GM04503 (cell line): ENCODE results near the gene IGLL1.
"Not testable (repeated sequence)": the region's sequence is repeated elsewhere in the genome, so short reads cannot be mapped to it uniquely, and the experiment has no call there.

Experiments used
- DNase-seq: peaks from one replicate; pipeline ENCODE4 v3.0.0-alpha.2; 2012; ENCODE audit warnings: low read depth

Gene IGLL1

DNA sequence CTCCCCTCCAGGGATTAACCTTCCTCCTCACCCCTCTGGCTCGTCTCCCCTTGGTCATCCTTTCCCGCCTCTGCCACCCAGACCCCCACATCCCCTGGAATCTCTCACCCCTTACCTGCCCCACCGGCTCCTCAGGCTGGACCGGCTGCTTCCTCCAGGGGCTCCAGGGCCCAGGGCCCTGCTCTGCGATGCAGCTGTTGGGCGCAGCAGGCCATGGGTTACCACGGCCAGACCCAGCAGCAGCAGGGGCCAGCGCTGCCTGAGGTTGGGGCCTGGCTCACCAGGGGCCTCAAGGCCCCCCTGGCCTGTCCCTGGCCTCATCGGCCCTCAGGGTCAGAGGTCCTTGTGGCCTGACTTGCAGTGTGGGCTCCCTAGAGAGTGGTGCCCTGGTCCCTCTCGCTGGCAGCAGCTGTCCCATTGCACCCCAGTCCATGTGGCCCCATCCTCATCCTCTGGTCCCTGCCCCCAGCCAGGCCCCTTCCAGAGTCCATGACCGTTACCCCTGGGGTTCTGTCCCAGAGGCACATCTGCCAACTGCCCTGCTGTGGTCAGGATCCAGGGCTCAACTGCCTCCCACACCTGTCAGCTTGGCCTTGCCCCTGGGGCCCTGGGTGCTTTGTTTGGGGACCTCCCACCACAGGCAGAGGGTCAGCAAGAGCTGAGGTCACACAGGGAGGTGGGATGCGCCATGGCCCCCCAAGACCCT lies at the start of gene IGLL1:
Gene IGLL1, minus strand, starts transcription at position 421 of the 706 bp plus-strand sequence. Its CDS starts 100 bp downstream, at position 321.
- no peak for DNase-seq

DNA sequence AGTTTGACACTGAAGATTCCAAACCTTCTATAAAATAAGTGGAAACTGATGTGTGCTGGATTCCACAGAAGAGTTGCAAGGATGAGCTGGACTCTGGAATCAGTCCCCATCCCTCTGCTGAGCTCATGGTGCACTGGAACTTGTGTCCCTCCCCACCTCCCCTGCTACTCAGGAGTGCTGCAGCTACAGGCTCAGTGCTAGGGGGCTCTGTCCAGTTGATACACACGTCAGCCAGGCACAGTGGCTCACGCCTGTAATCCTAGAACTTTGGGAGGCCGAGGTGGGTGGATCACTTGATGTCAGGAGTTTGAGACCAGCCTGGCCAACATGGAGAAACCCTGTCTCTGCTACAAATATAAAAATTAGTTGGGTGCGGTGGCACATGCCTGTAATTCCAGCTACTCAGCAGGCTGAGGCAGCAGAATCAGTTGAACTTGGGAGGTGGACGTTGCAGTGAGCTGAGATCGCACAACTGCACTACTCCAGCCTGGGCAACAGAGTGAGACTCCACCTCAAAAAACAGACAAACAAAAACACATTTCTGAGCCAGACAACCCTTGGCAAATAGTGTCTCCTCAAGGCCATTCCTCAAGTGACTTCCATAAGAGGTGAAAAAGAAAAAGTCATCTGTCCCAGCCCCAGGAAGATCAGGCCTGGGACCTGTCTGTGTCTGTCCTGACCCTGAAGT lies 48.1 kb upstream of the IGLL1 start:
- not testable (repeated sequence) for DNase-seq

DNA sequence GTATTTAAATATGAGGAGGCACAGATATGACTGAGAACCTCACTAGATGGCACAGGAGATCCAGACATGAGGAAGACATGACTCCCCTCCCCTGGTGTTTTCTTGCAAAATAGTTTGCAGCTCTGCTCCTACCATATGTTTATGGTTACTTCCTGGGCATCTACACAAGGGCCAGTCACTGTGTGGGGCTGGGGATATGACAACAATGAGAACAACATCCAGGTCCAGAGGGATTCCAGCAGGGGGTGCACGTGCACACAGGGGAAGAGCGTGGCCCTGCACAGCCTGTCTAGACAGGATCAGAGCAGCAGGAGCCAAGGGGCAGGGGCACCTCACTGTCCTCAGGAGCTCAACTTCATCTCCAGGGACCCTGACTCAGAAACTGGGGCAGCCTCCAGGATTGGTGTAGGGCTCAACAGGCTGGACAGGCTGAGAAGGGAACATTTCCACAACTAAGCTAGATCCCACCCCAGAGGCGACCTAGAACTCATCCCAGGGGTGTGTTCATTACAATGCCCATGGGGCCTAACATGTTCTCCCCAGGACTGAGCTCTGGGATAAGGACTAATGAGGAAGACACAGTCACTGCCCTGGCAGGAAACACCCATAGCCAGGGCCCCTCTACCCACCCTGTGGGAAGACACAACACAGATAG lies 47.4 kb upstream of the IGLL1 start:
- DNase-seq, result peak; percentile 11

GRCh38 chr22:23626286-23626975 lies 46.3 kb upstream of the IGLL1 start:
- DNase-seq, result no peak

DNA sequence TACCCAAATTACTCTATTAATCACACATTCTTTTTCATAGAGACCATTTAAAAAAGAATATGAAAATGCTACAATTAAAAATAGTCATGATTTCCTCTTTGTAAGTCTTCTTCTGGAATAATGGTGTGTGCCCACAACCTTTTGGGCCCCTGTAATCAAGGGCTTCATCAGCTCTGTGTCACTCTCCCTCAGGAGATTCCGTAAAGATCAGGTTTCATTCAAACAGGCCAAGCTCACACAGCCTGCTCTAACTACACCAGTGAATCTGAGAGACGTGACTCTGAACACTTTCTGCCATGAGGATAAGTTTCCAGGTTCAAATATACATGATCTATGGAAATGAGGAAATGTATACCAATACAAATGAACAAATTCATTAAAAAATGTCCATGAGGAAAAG lies 42.5 kb upstream of the IGLL1 start:
- no peak for DNase-seq

DNA sequence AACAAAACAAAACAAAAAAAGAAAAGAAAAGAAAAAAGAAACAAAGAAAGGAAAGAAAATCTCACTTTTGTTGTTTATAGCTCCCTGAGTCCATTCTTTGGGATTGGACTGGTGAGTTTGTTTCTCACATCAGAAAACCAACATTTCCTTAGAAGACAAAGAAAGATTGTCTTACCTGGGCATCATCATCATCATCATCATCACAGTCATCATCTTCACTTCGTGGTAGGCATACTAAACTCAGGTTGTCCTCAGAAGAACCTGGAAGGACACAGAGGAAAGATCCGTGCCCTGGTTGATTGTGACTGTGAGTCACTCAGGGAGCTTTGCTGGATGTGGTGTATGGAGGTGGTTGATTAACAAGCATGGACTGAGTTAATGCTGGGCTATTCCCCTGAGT lies 41.8 kb upstream of the IGLL1 start:
- not testable (repeated sequence) for DNase-seq

- DNase-seq, result no peak
These were observed 41.1 kb upstream of the IGLL1 start for GRCh38 chr22:23621082-23621780.

DNA sequence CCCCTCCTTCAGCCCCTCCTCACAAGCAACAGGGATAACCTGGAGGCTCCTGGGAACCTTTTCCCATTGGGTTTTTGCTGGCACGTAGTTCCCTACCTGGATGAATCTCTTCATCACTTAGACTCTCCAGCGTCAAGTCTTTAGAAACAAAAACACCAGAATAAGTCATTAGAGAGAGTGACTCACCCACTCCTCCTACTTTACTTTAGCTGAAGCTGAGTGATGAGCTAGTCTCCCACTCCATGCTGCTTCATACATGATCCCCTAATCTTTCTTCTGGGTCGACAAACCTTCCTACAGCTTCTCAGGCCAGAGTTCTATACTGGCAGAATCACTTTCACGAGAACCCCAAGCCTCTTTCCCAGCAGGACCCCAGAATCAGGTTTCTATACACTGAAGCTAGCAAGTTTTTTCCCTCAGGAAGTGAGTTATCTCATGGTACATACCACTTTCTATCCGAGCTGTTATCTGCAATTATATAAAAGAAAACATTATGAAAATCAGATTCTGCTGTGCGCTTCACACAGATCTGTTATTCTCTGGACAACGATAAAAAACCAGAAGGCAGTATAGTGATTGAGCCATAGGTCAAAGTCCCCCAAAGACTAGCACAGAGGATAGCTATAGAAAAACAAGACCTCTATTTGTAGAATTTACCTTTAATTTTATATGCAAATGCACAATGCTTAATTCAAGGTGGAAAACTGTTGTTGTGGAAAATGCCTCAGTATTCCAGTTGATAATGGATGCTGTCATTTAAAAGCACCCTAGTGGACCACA lies 33.3 kb upstream of the IGLL1 start:
- DNase-seq, result no peak

GRCh38 chr22:23609983-23610781 lies 30.1 kb upstream of the IGLL1 start:
- DNase-seq, result no peak

DNA sequence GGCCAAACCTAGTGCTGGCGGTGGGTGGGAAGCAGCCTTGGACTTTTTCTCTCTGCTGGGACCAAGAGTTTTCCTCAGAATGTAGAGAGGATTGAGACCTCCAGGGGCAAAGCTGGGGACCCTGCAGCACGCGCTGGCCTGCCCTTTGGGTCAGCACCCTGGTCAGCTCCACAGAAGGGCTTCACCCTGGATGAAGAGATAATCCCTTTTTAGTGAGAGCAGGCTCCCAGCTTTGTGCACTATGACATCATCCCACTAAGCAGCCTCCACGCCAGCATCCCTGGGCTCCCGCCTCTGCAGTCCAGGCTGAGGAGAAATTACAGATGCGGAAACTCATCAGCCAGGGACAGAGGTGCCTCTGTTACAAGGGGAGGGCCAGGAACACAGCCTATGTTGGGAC lies 28.5 kb upstream of the IGLL1 start:
- no peak for DNase-seq

GRCh38 chr22:23606204-23607131 lies 26.4 kb upstream of the IGLL1 start:
- no peak for DNase-seq

- no peak for DNase-seq
These were observed 25.0 kb upstream of the IGLL1 start for GRCh38 chr22:23604939-23605712.

GRCh38 chr22:23603266-23603665 lies 23.2 kb upstream of the IGLL1 start:
- no peak for DNase-seq

GRCh38 chr22:23598805-23599518 lies 18.9 kb upstream of the IGLL1 start:
- no peak for DNase-seq

- DNase-seq, result not testable (repeated sequence)
These were observed 17.6 kb upstream of the IGLL1 start for GRCh38 chr22:23597576-23598268.

- DNase-seq, result not testable (repeated sequence)
These were observed 15.8 kb upstream of the IGLL1 start for GRCh38 chr22:23595904-23596303.

DNA sequence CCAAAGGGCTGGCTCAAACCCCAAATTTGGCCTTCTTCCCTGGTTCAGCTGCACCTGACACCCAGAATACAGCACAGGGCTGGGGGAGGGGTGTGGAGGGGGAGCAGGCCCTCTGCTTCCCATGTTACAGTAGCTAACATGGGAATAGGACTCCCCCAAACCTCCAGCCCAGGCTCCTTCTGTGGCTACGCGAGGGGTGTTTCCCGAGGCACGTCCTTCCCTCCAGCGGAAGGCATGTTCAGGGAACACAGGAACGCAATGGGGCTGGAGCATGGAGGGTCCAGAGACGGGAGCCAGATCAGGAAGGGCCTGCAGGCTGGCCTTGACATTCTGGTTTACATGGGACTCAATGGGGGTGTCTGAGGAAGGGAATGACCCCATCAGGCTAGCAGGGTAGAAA lies 11.8 kb upstream of the IGLL1 start:
- DNase-seq, result no peak
